GM12878 (cell line): ENCODE data around the gene CNOT11. TPM values are rescaled to one million over a fixed set of nuclear protein-coding genes. Genes with fewer than 3 reads are reported as not detected.

Source experiments
- ASH2L ChIP-seq: fragments of 300-600, 200-600 bp; sonication (generic); IDR thresholded peaks from 2 replicates; pipeline ENCODE4 v1.6.1; 2017; ENCODE audit warnings: low read depth, mild to moderate bottlenecking, borderline replicate concordance
- ATF7 ChIP-seq: fragments of 450-650 bp; IDR thresholded peaks from 2 replicates; pipeline ENCODE4 v1.6.1; 2016; ENCODE audit warnings: low read depth, mild to moderate bottlenecking
- BACH1 ChIP-seq: fragments of 450-650 bp; IDR thresholded peaks from 2 replicates; pipeline ENCODE4 v1.6.1; 2017; ENCODE audit warnings: mild to moderate bottlenecking, borderline replicate concordance
- BMI1 ChIP-seq: fragments of 450-650 bp; IDR thresholded peaks from 2 replicates; pipeline ENCODE4 v1.6.1; 2016; ENCODE audit warnings: mild to moderate bottlenecking, moderate library complexity, borderline replicate concordance
- CBFB ChIP-seq: IDR thresholded peaks from 2 replicates; pipeline ENCODE4 v1.6.1; 2016; ENCODE audit warnings: antibody characterized with exemption, low read depth
- CHD1 ChIP-seq: IDR thresholded peaks from 2 replicates; pipeline ENCODE4 v1.6.1; 2012; ENCODE audit warnings: low read depth, low read length, improper control_type of control experiment
- CREM ChIP-seq: IDR thresholded peaks from 2 replicates; pipeline ENCODE4 v1.6.1; 2014; ENCODE audit warnings: antibody characterized with exemption, low read depth
- E4F1 ChIP-seq: fragments of 450-650 bp; IDR thresholded peaks from 2 replicates; pipeline ENCODE4 v1.6.1; 2018; ENCODE audit warnings: borderline replicate concordance, mild to moderate bottlenecking; ENCODE audit not compliant: partially characterized antibody
- ELK1 ChIP-seq: IDR thresholded peaks from 2 replicates; pipeline ENCODE4 v1.6.1; 2012; ENCODE audit warnings: low read depth, low read length, improper control_type of control experiment
- LARP7 ChIP-seq: fragments of 450-650 bp; IDR thresholded peaks from 2 replicates; pipeline ENCODE4 v1.6.1; 2017; ENCODE audit warnings: mild to moderate bottlenecking
- MYC ChIP-seq: IDR thresholded peaks from 2 replicates; pipeline ENCODE4 v1.6.1; 2011; ENCODE audit warnings: mild to moderate bottlenecking, low read length, moderate library complexity, inconsistent platforms; ENCODE audit not compliant: insufficient read depth, insufficient replicate concordance, insufficient read length, severe bottlenecking
- NBN ChIP-seq: fragments of 450-650 bp; IDR thresholded peaks from 2 replicates; pipeline ENCODE4 v1.6.1; 2016
- RB1 ChIP-seq: fragments of 450-650 bp; formaldehyde crosslinking; IDR thresholded peaks from 2 replicates; pipeline ENCODE4 v1.6.1; 2017; ENCODE audit warnings: mild to moderate bottlenecking, borderline replicate concordance
- RUNX3 ChIP-seq: IDR thresholded peaks from 2 replicates; pipeline ENCODE4 v1.6.1; 2012; ENCODE audit warnings: low read length, inconsistent platforms
- SKIL ChIP-seq: fragments of 450-650 bp; IDR thresholded peaks from 2 replicates; pipeline ENCODE4 v1.6.1; 2017; ENCODE audit warnings: mild to moderate bottlenecking, low read depth, inconsistent platforms; ENCODE audit not compliant: poor library complexity, severe bottlenecking
- SPI1 ChIP-seq: IDR thresholded peaks from 2 replicates; pipeline ENCODE4 v1.6.1; 2011; ENCODE audit warnings: low read depth, mild to moderate bottlenecking, low read length, moderate library complexity, borderline replicate concordance; ENCODE audit not compliant: insufficient read depth
- WRNIP1 ChIP-seq: IDR thresholded peaks from 2 replicates; pipeline ENCODE4 v1.6.1; 2011; ENCODE audit warnings: low read depth, low read length, improper control_type of control experiment, borderline replicate concordance
- ZBTB40 ChIP-seq: fragments of 450-650 bp; IDR thresholded peaks from 2 replicates; pipeline ENCODE4 v1.6.1; 2016; ENCODE audit warnings: mild to moderate bottlenecking, moderate library complexity, borderline replicate concordance
- ZNF24 ChIP-seq: fragments of 450-650 bp; IDR thresholded peaks from 2 replicates; pipeline ENCODE4 v1.6.1; 2017; ENCODE audit warnings: antibody characterized with exemption, mild to moderate bottlenecking
- ZNF274 ChIP-seq: IDR thresholded peaks from one replicate; pipeline ENCODE4 v1.8.0; 2011; ENCODE audit not compliant: insufficient read length, insufficient read depth
- polyA plus RNA-seq, 11 experiments: library from polyadenylated mRNA; depleted of rRNA in 4 of 11; unstranded in 6 of 11; stranded (reverse) in 5 of 11; fragments of >200 nt; fragmentation: Nextera tagmentation in 4 of 11; fragmentation: Illumina TruSeq in 1 of 11; extraction: Ambion mirVana in 4 of 11; extraction: Trizol in 1 of 11; gene quantifications; 1 replicate in 1 of 11; 2 replicates in 10 of 11; pipeline versions ENCODE4 v1.2.1 to v1.2.3, GENCODE V29; 2011 to 2016; ENCODE audit warnings: inconsistent platforms in 2 of 11, missing spikeins in 2 of 11, low read depth in 1 of 11
- total RNA-seq, 4 experiments: library from RNA; depleted of rRNA in 3 of 4; stranded (reverse); fragments of >200 nt in 3 of 4; fragmentation: Illumina TruSeq in 1 of 4; extraction: Trizol in 1 of 4; gene quantifications; 2 replicates each; pipeline versions ENCODE4 v1.2.1 to v1.2.3, GENCODE V29; 2013 to 2021

CNOT11 gene
- total and polyA plus RNA-seq, 10 of the 15 experiments (the other 5 are each of a cell fraction or from before 2014, with no cell fraction given) = 10.8 to 111 (median 50.5) TPM

GRCh38 chr2:101223814-101224231, 28.9 kb upstream of the CNOT11 start (continued):
- TF ChIP-seq E4F1 = no peak
- TF ChIP-seq MYC = no peak
- no peak for TF ChIP-seq BACH1
- TF ChIP-seq ZNF274 = no peak
- no peak for TF ChIP-seq LARP7
- TF ChIP-seq RB1 = no peak
- no peak for TF ChIP-seq ASH2L
- peak; percentile 73 for TF ChIP-seq CBFB
- TF ChIP-seq CHD1 = no peak
- peak; percentile 92 for TF ChIP-seq SKIL
- TF ChIP-seq SPI1 = no peak
- TF ChIP-seq NBN = no peak
- TF ChIP-seq ZBTB40 = no peak
- no peak for TF ChIP-seq ELK1
- no peak for TF ChIP-seq ATF7
- no peak for TF ChIP-seq ZNF24
- TF ChIP-seq CREM = no peak
- peak; percentile 96 for TF ChIP-seq RUNX3
- TF ChIP-seq WRNIP1 = no peak
- no peak for TF ChIP-seq BMI1
